Measurements from ENCODE around the gene CAMTA1.

DNA sequence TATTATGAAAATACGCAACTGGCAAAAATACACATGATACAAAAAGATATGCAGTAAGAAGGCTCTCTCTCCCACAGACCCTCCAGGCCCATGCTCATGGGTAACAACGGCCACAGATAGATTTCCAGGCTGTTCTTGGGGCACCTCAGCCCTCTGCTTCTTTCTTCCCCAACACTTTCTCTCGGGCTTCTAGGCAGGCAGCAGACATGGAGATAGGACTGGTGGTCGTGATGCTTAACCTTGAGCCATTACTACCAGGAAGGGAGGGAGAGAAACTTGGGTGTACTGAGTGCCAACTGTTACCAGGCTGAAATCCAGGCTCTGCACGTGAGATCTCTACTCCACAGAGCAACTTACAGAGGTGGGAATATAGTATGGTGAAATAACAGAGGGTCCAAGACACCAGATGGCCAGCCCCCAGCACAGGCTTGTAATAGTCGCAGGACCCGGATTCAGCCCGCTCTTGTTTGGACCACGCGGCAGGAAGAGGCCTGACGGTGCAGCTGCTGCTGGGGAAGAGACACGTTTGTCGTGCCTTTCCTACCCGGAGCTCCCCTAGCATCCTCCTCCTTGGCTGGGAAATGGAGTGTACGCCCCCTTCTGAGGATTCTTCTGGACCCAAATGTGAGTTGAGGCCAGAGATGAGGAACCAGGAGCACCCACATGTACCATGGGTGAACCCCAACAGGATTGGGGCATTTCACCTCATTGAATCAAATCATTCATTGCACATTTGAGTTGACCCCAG lies 544.8 kb downstream of the CAMTA1 start:
- TF ChIP-seq, protein P1, sequence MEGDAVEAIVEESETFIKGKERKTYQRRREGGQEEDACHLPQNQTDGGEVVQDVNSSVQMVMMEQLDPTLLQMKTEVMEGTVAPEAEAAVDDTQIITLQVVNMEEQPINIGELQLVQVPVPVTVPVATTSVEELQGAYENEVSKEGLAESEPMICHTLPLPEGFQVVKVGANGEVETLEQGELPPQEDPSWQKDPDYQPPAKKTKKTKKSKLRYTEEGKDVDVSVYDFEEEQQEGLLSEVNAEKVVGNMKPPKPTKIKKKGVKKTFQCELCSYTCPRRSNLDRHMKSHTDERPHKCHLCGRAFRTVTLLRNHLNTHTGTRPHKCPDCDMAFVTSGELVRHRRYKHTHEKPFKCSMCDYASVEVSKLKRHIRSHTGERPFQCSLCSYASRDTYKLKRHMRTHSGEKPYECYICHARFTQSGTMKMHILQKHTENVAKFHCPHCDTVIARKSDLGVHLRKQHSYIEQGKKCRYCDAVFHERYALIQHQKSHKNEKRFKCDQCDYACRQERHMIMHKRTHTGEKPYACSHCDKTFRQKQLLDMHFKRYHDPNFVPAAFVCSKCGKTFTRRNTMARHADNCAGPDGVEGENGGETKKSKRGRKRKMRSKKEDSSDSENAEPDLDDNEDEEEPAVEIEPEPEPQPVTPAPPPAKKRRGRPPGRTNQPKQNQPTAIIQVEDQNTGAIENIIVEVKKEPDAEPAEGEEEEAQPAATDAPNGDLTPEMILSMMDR (optimal IDR thresholded peaks at IDR 0.05 in 1 of 3, IDR thresholded peaks at IDR 0.05 in 1 of 3, conservative IDR thresholded peaks at IDR 0.05 in 1 of 3; ENCODE audit: extremely low read depth in 1 of 3, insufficient read depth in 2 of 3, low read length in 3 of 3), result no peak
- TF ChIP-seq EZH2 (IDR thresholded peaks at IDR 0.05; ENCODE audit: low read length), result no peak

All from keratinocyte (primary cell).